22Rv1 (cell line): ENCODE data around the gene ITPR1.

Experiments
- CTCF ChIP-seq: fragments of 450-650 bp; IDR thresholded peaks from 2 replicates; pipeline ENCODE4 v1.5.1; 2017; ENCODE audit warnings: mild to moderate bottlenecking
- ZFX ChIP-seq: fragments of 450-650 bp; IDR thresholded peaks from 2 replicates; pipeline ENCODE4 v1.6.1; 2017; ENCODE audit warnings: antibody characterized with exemption, borderline replicate concordance

- TF ChIP-seq CTCF: no peak
- TF ChIP-seq ZFX: no peak
Observed at GRCh38 chr3:4866866-4867265, 373.7 kb downstream of the ITPR1 start.
